ENCODE measurements around the gene SGO2. TPM values are rescaled to one million over a fixed set of nuclear protein-coding genes. Genes with fewer than 3 reads are reported as not detected.

SGO2 gene
- total RNA-seq = 1 to 10 TPM; 5.1 to 7.2 (median 6.6) TPM

DNA sequence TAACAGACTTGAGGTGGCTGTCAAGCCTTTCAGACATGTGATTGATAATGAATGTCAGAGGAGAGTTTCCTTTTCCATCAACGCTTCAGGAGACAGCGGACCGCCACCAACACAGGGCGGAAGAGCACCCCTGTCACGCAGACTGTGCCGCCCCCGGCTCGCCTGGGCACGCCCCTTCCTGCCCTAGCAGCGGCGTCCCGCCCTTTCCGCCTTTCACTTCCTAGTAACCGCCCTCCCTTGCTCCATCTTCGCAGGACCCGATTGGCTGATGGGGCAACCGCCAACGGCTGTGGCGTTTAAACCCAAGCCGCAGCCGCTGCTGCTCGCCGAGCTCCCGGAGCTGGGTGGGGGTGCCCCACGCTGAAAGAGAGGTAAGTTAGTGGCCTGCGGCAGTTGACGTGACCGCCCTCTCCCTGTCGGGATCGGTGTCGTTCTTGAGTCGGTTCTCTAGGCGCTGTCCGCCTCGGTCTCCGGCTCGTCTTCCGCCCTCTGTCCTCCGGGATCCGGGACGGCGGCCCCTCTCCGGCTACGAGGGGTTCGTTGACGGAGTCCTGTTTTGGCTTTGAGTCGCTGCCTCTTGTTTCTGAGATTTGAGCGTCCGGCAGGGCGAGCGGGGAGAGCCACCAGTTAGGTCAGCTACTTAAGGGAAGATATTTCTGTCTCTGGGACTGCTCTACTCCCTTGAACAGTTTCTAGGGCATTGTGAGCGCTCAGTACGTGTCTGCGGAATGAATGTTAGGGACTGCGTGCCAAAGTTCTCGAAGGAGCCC is at the start of gene SGO2:
TSS of gene SGO2 (plus strand) at position 326 of the 770 bp plus-strand sequence. CDS start 6,769 bp downstream, outside the sequence.
- H3K4me1 Mint-ChIP-seq (ENCODE audit: low read depth) = peaks cover 12% of the 10 kb centered on the region
- DNase-seq (peak; percentile 94), ATAC-seq (peak; percentile 99)
- H3K27me3 Mint-ChIP-seq (ENCODE audit: low read depth) = peaks cover 2% of the 10 kb centered on the region
- H3K36me3 Mint-ChIP-seq (ENCODE audit: insufficient read depth) = no peaks in the 10 kb centered on the region
- H3K9me3 Mint-ChIP-seq = no peaks in the 10 kb centered on the region
- peak within 1 kb of the TSS; percentile 83 for H3K4me3 Mint-ChIP-seq

GRCh38 chr2:200476836-200477235 is 49.2 kb upstream of the SGO2 start:
- no peaks in the 10 kb centered on the region for H3K9me3 Mint-ChIP-seq
- no peak overlapping the region for H3K4me3 Mint-ChIP-seq
- peaks cover 2% of the 10 kb centered on the region for H3K4me1 Mint-ChIP-seq (ENCODE audit: low read depth)
- H3K27me3 Mint-ChIP-seq (ENCODE audit: low read depth) = no peaks in the 10 kb centered on the region
- H3K36me3 Mint-ChIP-seq (ENCODE audit: insufficient read depth) = no peaks in the 10 kb centered on the region
- DNase-seq = no peak
- ATAC-seq = no peak

DNA sequence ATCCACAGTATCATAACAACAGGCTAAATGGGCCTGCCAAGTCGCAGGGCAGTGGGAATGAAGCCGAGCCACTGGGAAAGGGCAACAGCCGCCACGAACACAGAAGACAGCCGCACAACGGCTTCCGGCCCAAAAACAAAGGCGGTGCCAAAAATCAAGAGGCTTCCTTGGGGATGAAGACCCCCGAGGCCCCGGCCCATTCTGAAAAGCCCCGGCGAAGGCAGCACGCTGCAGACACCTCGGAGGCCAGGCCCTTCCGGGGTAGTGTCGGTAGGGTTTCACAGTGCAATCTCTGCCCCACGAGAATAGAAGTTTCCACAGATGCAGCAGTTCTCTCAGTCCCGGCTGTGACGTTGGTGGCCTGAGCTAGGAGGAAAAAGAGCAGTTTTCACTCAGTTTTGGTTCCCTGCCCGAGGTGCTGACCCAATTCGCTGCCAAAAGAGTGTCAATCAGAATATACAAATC is 48.3 kb upstream of the SGO2 start:
- no peaks in the 10 kb centered on the region for H3K36me3 Mint-ChIP-seq (ENCODE audit: insufficient read depth)
- H3K27me3 Mint-ChIP-seq (ENCODE audit: low read depth) = no peaks in the 10 kb centered on the region
- DNase-seq (no peak), ATAC-seq (no peak)
- H3K4me3 Mint-ChIP-seq = no peak overlapping the region
- H3K9me3 Mint-ChIP-seq = no peaks in the 10 kb centered on the region
- peaks cover 2% of the 10 kb centered on the region for H3K4me1 Mint-ChIP-seq (ENCODE audit: low read depth)

DNA sequence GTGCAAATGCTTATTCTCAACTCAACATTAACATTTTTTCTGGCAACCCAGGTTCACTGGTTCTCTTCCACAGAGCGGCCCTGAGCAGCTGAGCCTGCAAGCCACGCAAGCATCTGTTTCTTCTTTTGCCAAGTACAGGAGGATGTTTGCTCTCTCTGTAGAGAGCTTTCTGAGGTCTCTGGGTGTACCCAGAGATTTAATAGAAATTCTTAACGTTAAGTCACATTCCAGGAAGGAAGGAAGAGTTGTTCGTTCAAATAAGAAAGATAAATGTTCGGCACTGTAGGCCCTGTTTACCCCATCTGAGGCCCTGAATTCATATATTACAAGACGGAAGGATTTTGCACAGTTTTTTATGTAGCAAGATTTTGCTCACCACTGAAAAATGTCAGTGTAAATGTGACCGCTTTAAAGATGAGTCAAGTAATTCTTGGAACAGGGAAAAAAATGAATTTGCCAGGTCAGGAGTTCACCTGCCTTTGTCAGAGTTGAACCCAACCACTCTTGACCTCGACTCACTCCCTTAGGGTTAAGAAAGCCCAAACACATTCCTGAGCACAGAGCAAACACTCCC is 46.2 kb upstream of the SGO2 start:
- Mint-ChIP-seq H3K27me3 (ENCODE audit: low read depth) (no peaks in the 10 kb centered on the region), H3K4me3 (no peak overlapping the region), H3K9me3 (no peaks in the 10 kb centered on the region), H3K36me3 (ENCODE audit: insufficient read depth) (no peaks in the 10 kb centered on the region), H3K4me1 (ENCODE audit: low read depth) (peaks cover 2% of the 10 kb centered on the region)
- DNase-seq = no peak
- ATAC-seq = no peak

GRCh38 chr2:200482194-200482593 is 43.8 kb upstream of the SGO2 start:
- H3K4me3 Mint-ChIP-seq = no peak overlapping the region
- H3K36me3 Mint-ChIP-seq (ENCODE audit: insufficient read depth) = no peaks in the 10 kb centered on the region
- H3K27me3 Mint-ChIP-seq (ENCODE audit: low read depth) = no peaks in the 10 kb centered on the region
- no peak for ATAC-seq
- H3K4me1 Mint-ChIP-seq (ENCODE audit: low read depth) = peaks cover 2% of the 10 kb centered on the region
- H3K9me3 Mint-ChIP-seq = no peaks in the 10 kb centered on the region
- DNase-seq = no peak

- Mint-ChIP-seq H3K9me3 (no peaks in the 10 kb centered on the region), H3K4me1 (ENCODE audit: low read depth) (peaks cover 2% of the 10 kb centered on the region), H3K36me3 (ENCODE audit: insufficient read depth) (no peaks in the 10 kb centered on the region), H3K27me3 (ENCODE audit: low read depth) (no peaks in the 10 kb centered on the region), H3K4me3 (no peak overlapping the region)
- DNase-seq = no peak
- ATAC-seq = peak; percentile 27 to 32
These were observed 42.2 kb upstream of the SGO2 start for GRCh38 chr2:200483729-200484198.

GRCh38 chr2:200484934-200485333 is 41.1 kb upstream of the SGO2 start:
- DNase-seq (no peak), ATAC-seq (no peak)
- Mint-ChIP-seq H3K36me3 (ENCODE audit: insufficient read depth) (peaks cover 6% of the 10 kb centered on the region), H3K4me1 (ENCODE audit: low read depth) (peaks cover 2% of the 10 kb centered on the region), H3K27me3 (ENCODE audit: low read depth) (no peaks in the 10 kb centered on the region), H3K4me3 (no peak overlapping the region), H3K9me3 (no peaks in the 10 kb centered on the region)

- Mint-ChIP-seq H3K9me3 (no peaks in the 10 kb centered on the region), H3K36me3 (ENCODE audit: insufficient read depth) (peaks cover 19% of the 10 kb centered on the region), H3K27me3 (ENCODE audit: low read depth) (no peaks in the 10 kb centered on the region), H3K4me1 (ENCODE audit: low read depth) (no peaks in the 10 kb centered on the region), H3K4me3 (no peak overlapping the region)
- DNase-seq (no peak), ATAC-seq (no peak)
These were observed 39.5 kb upstream of the SGO2 start for GRCh38 chr2:200486529-200486928.

DNA sequence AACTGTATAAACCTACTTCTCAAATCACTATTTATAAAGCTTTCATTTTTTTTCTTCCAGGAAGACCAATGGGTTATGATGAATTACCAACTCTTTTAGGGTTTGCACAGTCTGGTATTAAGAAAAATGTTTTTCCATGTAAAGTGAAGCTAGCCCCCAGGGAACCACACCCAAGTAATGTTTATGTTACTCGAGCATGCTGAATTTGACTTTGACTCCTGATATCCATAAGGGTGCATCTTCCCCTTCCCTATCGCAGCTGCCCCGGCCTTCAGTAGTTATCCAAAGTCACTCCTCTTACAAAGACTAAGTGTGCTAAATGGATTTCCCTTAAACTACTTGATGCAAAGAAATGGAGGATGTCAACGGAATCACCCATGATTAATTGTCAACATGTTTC is 37.8 kb upstream of the SGO2 start:
- ATAC-seq (no peak), DNase-seq (no peak)
- no peaks in the 10 kb centered on the region for H3K9me3 Mint-ChIP-seq
- H3K4me1 Mint-ChIP-seq (ENCODE audit: low read depth) = no peaks in the 10 kb centered on the region
- no peak overlapping the region for H3K4me3 Mint-ChIP-seq
- peaks cover 34% of the 10 kb centered on the region for H3K36me3 Mint-ChIP-seq (ENCODE audit: insufficient read depth)
- no peaks in the 10 kb centered on the region for H3K27me3 Mint-ChIP-seq (ENCODE audit: low read depth)

DNA sequence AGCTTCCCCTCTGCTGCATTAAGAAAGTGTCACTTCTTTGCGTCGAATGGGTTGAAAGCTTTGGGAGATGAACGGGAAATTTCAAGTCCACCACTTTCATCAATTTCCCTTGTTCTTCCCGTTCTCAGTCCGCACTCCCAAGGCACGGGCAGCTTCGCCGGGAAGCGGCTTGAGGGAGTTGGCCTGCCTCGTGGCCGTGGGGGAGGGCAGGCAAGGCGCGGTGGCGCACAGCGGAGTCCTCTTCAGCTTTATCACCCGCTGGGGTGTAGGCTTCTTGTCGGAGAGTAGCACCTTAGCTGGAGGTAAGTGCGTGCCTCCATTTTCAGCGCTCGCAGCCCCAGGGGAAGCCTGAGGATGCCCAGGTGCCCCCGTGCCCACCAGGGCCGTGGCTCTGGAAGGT is 36.0 kb upstream of the SGO2 start:
- Mint-ChIP-seq H3K27me3 (ENCODE audit: low read depth) (no peaks in the 10 kb centered on the region), H3K9me3 (no peaks in the 10 kb centered on the region)

GRCh38 chr2:200492656-200493055 is 33.4 kb upstream of the SGO2 start:
- Mint-ChIP-seq H3K9me3 (no peaks in the 10 kb centered on the region), H3K4me1 (ENCODE audit: low read depth) (no peaks in the 10 kb centered on the region), H3K4me3 (no peak overlapping the region), H3K36me3 (ENCODE audit: insufficient read depth) (peaks cover 42% of the 10 kb centered on the region), H3K27me3 (ENCODE audit: low read depth) (no peaks in the 10 kb centered on the region)
- ATAC-seq (no peak), DNase-seq (no peak)

More for the DNA sequence above, 36.0 kb upstream of the SGO2 start:
- DNase-seq (no peak), ATAC-seq (no peak)
- no peaks in the 10 kb centered on the region for H3K4me1 Mint-ChIP-seq (ENCODE audit: low read depth)
- H3K4me3 Mint-ChIP-seq = no peak overlapping the region
- H3K36me3 Mint-ChIP-seq (ENCODE audit: insufficient read depth) = peaks cover 38% of the 10 kb centered on the region

DNA sequence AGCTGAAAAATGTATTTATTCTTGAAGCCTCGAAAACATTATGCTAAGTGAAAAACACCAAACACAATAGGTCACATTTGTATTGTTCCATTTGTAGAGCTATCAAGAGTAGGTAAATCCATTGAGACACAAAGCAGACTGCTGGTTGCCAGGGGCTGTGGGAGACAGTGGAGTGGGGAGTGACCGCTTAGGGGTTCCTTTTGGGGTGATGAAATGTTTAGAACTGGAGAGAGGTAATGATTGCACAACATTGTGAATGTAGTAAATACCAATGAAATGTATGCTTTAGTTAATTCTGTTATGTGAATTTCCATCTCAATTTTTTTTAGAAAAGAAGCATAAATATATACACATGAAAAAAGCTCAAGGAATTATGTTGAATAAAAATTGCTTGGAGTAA is 32.0 kb upstream of the SGO2 start:
- Mint-ChIP-seq H3K36me3 (ENCODE audit: insufficient read depth) (peaks cover 47% of the 10 kb centered on the region), H3K27me3 (ENCODE audit: low read depth) (no peaks in the 10 kb centered on the region), H3K4me3 (no peak overlapping the region), H3K4me1 (ENCODE audit: low read depth) (no peaks in the 10 kb centered on the region), H3K9me3 (no peaks in the 10 kb centered on the region)
- DNase-seq (no peak), ATAC-seq (no peak)

DNA sequence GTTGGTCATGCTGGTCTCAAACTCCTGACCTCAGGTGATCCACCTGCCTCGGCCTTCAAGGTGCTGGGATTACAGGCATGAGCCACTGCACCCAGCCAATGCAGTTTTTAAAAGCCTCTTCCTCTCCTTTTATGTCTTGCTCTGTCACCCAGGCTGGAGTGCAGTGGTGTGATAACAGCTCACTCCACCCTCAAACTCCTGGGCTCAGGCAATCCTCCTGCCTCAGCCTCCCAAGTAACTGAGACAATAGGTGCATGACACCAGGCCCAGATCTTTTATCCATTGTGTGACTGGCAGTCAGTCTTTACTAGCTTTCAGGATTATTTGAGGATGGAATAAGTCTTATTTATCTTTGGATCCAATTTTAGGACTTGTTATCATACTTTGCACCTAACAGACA is 29.3 kb upstream of the SGO2 start:
- ATAC-seq (no peak), DNase-seq (no peak)
- H3K36me3 Mint-ChIP-seq (ENCODE audit: insufficient read depth) = peaks cover 30% of the 10 kb centered on the region
- no peak overlapping the region for H3K4me3 Mint-ChIP-seq
- H3K27me3 Mint-ChIP-seq (ENCODE audit: low read depth) = no peaks in the 10 kb centered on the region
- H3K4me1 Mint-ChIP-seq (ENCODE audit: low read depth) = peaks cover 2% of the 10 kb centered on the region
- H3K9me3 Mint-ChIP-seq = no peaks in the 10 kb centered on the region

DNA sequence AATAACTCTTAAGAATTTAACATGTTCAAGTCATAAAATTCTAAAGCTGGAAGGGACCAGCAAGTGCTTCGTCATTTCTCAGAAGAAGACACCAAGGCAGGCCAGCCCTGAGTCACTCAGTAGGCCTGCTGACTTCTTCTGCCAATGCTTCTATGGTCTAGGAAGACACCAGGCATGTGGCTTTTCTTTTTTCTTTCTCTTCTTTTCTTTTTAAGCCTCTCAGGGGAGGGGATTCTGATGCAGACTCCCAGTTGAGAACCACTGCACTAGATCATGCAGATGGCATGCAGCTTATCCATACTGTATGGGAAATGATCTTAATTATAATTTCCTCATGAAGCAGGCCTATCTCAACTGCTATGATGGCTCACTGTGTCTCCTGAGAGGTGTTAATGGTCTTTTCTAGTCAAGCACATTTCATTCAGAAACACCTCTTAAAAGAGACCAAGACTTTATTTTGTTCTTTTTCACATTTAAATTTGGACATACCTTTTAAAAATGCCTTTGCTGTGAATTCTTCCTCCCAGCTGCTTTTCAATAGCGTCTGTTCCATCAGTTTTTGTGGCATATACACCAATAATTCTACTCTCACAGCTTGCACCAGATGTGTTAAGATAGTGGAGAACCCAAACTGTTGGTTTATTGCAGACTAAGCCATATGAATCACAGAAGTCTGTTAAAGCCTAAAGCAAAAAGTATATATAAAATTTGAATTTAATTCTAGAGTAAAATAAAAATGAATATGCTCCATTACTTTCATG is 27.4 kb upstream of the SGO2 start:
- peaks cover 2% of the 10 kb centered on the region for H3K4me1 Mint-ChIP-seq (ENCODE audit: low read depth)
- H3K4me3 Mint-ChIP-seq = no peak overlapping the region
- H3K36me3 Mint-ChIP-seq (ENCODE audit: insufficient read depth) = peaks cover 24% of the 10 kb centered on the region
- ATAC-seq = no peak
- DNase-seq = no peak
- H3K9me3 Mint-ChIP-seq = peaks cover 3% of the 10 kb centered on the region
- no peaks in the 10 kb centered on the region for H3K27me3 Mint-ChIP-seq (ENCODE audit: low read depth)
